Stimulated activated naive B cell treated with anti-CD40 and anti-IgM and Interleukin-4, amounts not matched to agents 10 μg/mL and 1 μg/mL and 100 μg/mL, for 72 hours (primary cell): ENCODE results near the gene RAB7A.

Source experiments
- ATAC-seq, 2 donors: fragments of 150-1000 bp; cut with Tn5 transposase; replicated peaks; 2 replicates each; pipeline ENCODE4 v1.10.0; 2021; ENCODE audit warnings: moderate library complexity in 1 of 2
- DNase-seq: peaks from one replicate; pipeline ENCODE4 v3.0.0; 2021
- H3K27ac Mint-ChIP-seq: one replicate; pipeline ENCODE4 v1.8.0; 2022; ENCODE audit warnings: mild to moderate bottlenecking, mixed read lengths
- H3K27me3 Mint-ChIP-seq, 2 donors: one replicate each; pipeline ENCODE4 v1.8.0; 2022; ENCODE audit warnings: mixed read lengths in 2 of 2
- H3K36me3 Mint-ChIP-seq, 2 donors: one replicate each; pipeline ENCODE4 v1.8.0; 2022; ENCODE audit warnings: mixed read lengths in 2 of 2, mild to moderate bottlenecking in 1 of 2
- H3K4me1 Mint-ChIP-seq, 2 donors: one replicate each; pipeline ENCODE4 v1.8.0; 2022; ENCODE audit warnings: mixed read lengths in 2 of 2, mild to moderate bottlenecking in 1 of 2
- H3K4me3 Mint-ChIP-seq, 2 donors: one replicate each; pipeline ENCODE4 v1.8.0; 2022; ENCODE audit warnings: mild to moderate bottlenecking in 2 of 2, mixed read lengths in 2 of 2, moderate library complexity in 1 of 2
- H3K9me3 Mint-ChIP-seq, 2 donors: one replicate each; pipeline ENCODE4 v1.8.0; 2022; ENCODE audit warnings: mixed read lengths in 2 of 2, mild to moderate bottlenecking in 1 of 2

The RAB7A gene

DNA sequence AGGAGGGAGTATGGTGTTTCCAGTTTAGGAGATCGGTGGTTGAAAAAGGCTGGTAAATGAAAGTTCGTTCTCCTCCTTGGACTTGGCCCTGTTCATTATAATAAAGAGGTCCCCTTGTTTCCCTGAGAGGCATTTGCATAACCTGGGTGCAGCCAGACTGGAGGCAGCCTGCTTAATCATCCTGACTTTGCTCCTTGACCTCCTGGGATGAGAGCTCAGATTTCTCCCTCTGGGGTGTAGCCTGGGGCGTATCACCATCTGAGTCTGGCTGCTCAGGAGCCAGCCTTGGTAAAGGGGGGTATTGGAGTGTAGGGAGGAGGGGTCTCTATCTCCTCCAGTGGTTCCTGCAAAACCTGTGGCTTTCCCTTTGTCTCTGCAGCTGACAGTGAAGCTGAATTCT is 132.2 kb downstream of the RAB7A start:
- H3K27me3 Mint-ChIP-seq: no peaks in the 10 kb centered on the region
- peaks cover 40 to 72% of the 10 kb centered on the region in 2 donors for H3K36me3 Mint-ChIP-seq
- DNase-seq (no peak), ATAC-seq (no peak)
- no peak overlapping the region for H3K27ac Mint-ChIP-seq
- no peak overlapping the region for H3K4me3 Mint-ChIP-seq
- peaks cover 45 to 49% of the 10 kb centered on the region in 2 donors for H3K9me3 Mint-ChIP-seq
- no peaks in the 10 kb centered on the region for H3K4me1 Mint-ChIP-seq

DNA sequence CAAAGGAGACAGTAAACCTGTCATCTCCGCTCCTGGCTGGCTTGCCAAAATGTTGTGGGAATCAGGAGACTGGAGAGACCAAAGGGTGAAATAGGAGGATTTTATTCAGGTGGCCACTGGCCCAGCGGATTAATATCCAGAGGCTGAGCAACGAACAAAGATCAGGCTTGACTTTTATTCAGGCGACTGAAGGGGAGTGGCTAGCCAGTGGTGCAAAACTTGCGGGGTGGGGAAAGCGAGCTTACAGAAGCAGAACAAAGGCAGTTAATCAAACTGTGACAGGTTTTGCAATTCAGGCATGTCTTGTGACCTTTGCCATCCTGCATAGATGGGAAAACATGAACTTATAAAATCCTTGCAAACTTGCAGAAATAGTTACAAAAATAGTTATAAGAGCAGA is 133.6 kb downstream of the RAB7A start:
- no peak for DNase-seq
- Mint-ChIP-seq H3K4me1 (peaks cover 4 to 6% of the 10 kb centered on the region in 2 donors), H3K36me3 (peaks cover 29 to 66% of the 10 kb centered on the region in 2 donors), H3K27ac (no peak overlapping the region), H3K27me3 (peaks cover 3 to 6% of the 10 kb centered on the region in 2 donors), H3K4me3 (no peak overlapping the region), H3K9me3 (peaks cover 40% of the 10 kb centered on the region in 2 donors)
- ATAC-seq: no peak

DNA sequence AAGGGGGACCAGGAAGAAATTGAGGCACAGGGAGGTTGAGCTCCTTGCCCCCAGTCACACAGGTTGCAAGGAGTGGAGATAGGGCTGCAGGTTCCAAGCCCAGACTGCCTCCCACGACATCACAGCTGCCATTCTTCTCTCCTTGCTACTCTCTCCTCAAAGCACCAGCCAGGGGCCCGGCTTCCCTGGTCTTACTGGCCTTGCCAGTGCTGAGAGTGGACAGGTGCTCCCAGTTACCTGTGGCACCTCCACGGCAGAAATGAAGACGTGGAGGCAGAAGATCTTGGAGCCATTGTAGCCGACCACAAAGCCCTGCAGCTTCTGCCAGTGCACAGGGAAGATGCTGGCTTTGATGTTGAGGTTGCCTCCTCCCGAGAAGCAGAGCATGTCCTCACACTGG is 135.5 kb downstream of the RAB7A start:
- Mint-ChIP-seq H3K9me3 (peaks cover 32 to 40% of the 10 kb centered on the region in 2 donors), H3K27me3 (peaks cover 4 to 6% of the 10 kb centered on the region in 2 donors), H3K36me3 (peaks cover 29 to 62% of the 10 kb centered on the region in 2 donors), H3K4me3 (no peak overlapping the region), H3K4me1 (peaks cover 4 to 12% of the 10 kb centered on the region in 2 donors), H3K27ac (no peak overlapping the region)
- DNase-seq: no peak
- no peak for ATAC-seq

DNA sequence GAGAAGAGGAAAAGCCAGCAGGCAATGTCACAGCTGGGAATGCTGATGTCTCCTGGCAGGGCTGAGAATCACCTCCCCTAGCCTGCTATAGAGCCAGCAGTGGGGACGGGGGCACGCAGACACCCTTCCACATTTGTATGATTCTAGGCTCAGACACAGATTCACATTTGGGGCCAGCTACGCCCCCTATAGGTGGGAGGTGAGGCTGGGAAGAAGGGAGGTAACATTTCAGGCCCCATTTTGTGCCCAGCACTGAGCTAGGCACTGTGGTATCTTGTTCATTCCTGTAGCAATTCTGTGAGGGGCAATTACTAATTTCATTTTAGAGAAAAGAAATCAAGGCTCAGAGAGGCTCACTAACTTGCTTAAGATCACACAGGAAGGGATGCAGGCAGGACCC is 137.6 kb downstream of the RAB7A start:
- Mint-ChIP-seq H3K4me3 (no peak overlapping the region), H3K9me3 (peaks cover 26 to 28% of the 10 kb centered on the region in 2 donors), H3K27ac (no peak overlapping the region), H3K27me3 (peaks cover 4 to 6% of the 10 kb centered on the region in 2 donors), H3K36me3 (peaks cover 21 to 50% of the 10 kb centered on the region in 2 donors), H3K4me1 (peaks cover 4 to 12% of the 10 kb centered on the region in 2 donors)
- DNase-seq: no peak
- no peak for ATAC-seq
